ENCODE measurements around the gene PNPLA6. TPM values are rescaled to one million over a fixed set of nuclear protein-coding genes. Genes with fewer than 3 reads are reported as not detected.

The PNPLA6 gene
- total RNA-seq, 1 experiment from 2014 or later: 67.6 TPM

GRCh38 chr19:7589822-7590221, 54.3 kb downstream of the PNPLA6 start:
- no peaks in the 10 kb centered on the region for H3K9me3 Mint-ChIP-seq (ENCODE audit: unreplicated experiment)
- POLR2A ChIA-PET: no interaction called here
- Histone ChIP-seq H3K9me3 (no peaks in the 10 kb centered on the region), H3K4me1 (peaks cover 9% of the 10 kb centered on the region), H3K27me3 (replicated peaks; ENCODE audit: control insufficient read depth, insufficient read depth, low read length) (no peaks in the 10 kb centered on the region), H3K4me3 (ENCODE audit: low read depth, low read length) (no peak overlapping the region), H3K36me3 (ENCODE audit: control insufficient read depth, insufficient read depth, low read length) (no peaks in the 10 kb centered on the region)
- H3K4me3 Mint-ChIP-seq (ENCODE audit: unreplicated experiment): no peak overlapping the region
- intact Hi-C loops (cut with micrococcal nuclease; ENCODE audit: unreplicated experiment): no loop called here
- no peaks in the 10 kb centered on the region for H3K27me3 Mint-ChIP-seq (ENCODE audit: insufficient read depth, unreplicated experiment)
- DNase-seq: no peak
- no peak overlapping the region for H3K27ac Mint-ChIP-seq (ENCODE audit: unreplicated experiment)
- no peaks in the 10 kb centered on the region for H3K36me3 Mint-ChIP-seq (ENCODE audit: insufficient read depth, unreplicated experiment)
- TF ChIP-seq CTCF (IDR thresholded peaks at IDR 0.05; ENCODE audit: insufficient read depth in 1 of 2, low read depth in 1 of 2, low read length in 1 of 2, severe bottlenecking in 1 of 2, unreplicated experiment in 1 of 2): no peak
- H3K4me1 Mint-ChIP-seq (ENCODE audit: low read depth, unreplicated experiment): no peaks in the 10 kb centered on the region
- CTCF ChIA-PET: interaction anchor here (1.4 kb wide), 1 partner anchor 21 kb away, joined by 9 read pairs; no protein-coding TSS in a partner anchor
- no TSS peak for BruUV-seq (replicated peaks)

DNA sequence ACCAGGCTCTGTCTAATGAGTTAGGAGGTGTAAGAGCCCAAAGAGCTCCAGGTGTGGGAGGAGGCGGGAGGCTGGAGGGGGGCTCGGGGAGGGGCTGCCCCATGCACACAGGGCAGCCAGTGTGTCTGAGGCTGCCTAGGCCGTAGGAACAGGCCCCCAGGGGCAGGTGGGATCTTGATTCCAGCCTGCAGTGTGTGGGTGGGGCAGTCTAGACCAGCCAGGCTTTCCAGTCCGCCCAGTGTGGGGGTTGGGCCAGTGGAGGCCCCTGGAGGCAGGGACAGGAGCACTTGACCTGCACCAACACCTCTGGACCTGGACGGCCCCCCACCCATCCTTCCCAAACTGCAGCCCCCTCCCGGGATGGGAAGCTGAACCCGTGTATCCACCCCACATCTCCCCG, 54.7 kb downstream of the PNPLA6 start:
- H3K36me3 ChIP-seq (ENCODE audit: control insufficient read depth, insufficient read depth, low read length): no peaks in the 10 kb centered on the region
- no peak overlapping the region for H3K27ac Mint-ChIP-seq (ENCODE audit: unreplicated experiment)
- H3K4me3 ChIP-seq (ENCODE audit: low read depth, low read length): no peak overlapping the region
- peak; percentile 68 for DNase-seq
- BruUV-seq (replicated peaks): no TSS peak
- ChIA-PET POLR2A (no interaction called here), CTCF (interaction anchor here (1.4 kb wide), 1 partner anchor 22 kb away, joined by 9 read pairs; no protein-coding TSS in a partner anchor)
- intact Hi-C loops (cut with micrococcal nuclease; ENCODE audit: unreplicated experiment): no loop called here
- H3K9me3 Mint-ChIP-seq (ENCODE audit: unreplicated experiment): no peaks in the 10 kb centered on the region
- no peaks in the 10 kb centered on the region for H3K27me3 ChIP-seq (replicated peaks; ENCODE audit: control insufficient read depth, insufficient read depth, low read length)
- peaks cover 10% of the 10 kb centered on the region for H3K4me1 ChIP-seq
- no peak for TF ChIP-seq CTCF (IDR thresholded peaks at IDR 0.05; ENCODE audit: insufficient read depth in 1 of 2, low read depth in 1 of 2, low read length in 1 of 2, severe bottlenecking in 1 of 2, unreplicated experiment in 1 of 2)
- no peaks in the 10 kb centered on the region for H3K9me3 ChIP-seq
- no peaks in the 10 kb centered on the region for H3K27me3 Mint-ChIP-seq (ENCODE audit: insufficient read depth, unreplicated experiment)
- peaks cover 4% of the 10 kb centered on the region for H3K4me1 Mint-ChIP-seq (ENCODE audit: low read depth, unreplicated experiment)
- no peak overlapping the region for H3K4me3 Mint-ChIP-seq (ENCODE audit: unreplicated experiment)
- no peaks in the 10 kb centered on the region for H3K36me3 Mint-ChIP-seq (ENCODE audit: insufficient read depth, unreplicated experiment)

DNA sequence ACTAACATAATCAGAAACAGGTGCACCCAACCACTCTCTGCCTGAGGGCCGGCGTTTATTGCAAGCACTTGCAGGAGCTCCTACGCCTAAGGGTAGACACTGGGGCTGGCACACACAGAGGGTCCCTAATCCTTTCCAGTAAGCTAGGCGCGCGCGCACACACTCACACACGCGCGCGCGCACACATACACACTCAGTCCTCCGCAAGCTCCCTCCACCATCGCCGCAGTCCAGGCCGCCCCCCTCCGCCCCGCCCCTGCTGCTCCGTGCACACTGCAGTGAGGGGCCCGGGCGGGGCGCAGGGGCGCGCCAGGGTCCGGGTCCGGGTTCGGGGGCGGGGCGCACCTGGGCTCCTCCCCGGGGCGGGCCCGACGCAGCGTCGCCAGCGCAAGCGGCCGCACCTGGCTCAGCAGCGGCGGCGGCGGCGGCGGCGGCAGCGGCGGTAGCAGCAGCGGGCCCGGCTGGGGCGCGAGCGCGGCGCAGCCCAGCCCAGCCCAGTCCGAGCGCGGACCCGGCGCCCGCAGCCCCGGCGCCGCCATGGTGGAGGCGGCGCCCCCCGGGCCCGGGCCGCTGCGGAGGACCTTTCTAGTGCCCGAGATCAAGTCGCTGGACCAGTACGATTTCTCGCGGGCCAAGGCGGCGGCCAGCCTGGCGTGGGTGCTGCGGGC, 60.1 kb downstream of the PNPLA6 start, which contains the start of gene CAMSAP3:
TSS of gene CAMSAP3 (plus strand) at position 398 of the 668 bp plus-strand sequence. CDS start at position 538, 140 bp downstream.
- H3K9me3 Mint-ChIP-seq (ENCODE audit: unreplicated experiment): no peaks in the 10 kb centered on the region
- H3K4me1 Mint-ChIP-seq (ENCODE audit: low read depth, unreplicated experiment): peaks cover 13% of the 10 kb centered on the region
- no TSS peak for BruUV-seq (replicated peaks)
- peaks cover 12% of the 10 kb centered on the region for H3K4me1 ChIP-seq
- no peaks in the 10 kb centered on the region for H3K9me3 ChIP-seq
- peak; percentile 85 to 90 for DNase-seq
- CTCF ChIA-PET: interaction anchor here (1.3 to 2.6 kb wide), 2 partner anchors 27 to 85 kb away, joined by 4 to 35 read pairs; partner anchors contain the start of gene TRAPPC5
- POLR2A ChIA-PET: interaction anchor here (0.6 to 0.7 kb wide), 2 partner anchors 10 to 40 kb away, joined by 3 to 4 read pairs; no protein-coding TSS in a partner anchor
- peak within 1 kb of the TSS; percentile 57 for H3K27ac Mint-ChIP-seq (ENCODE audit: unreplicated experiment)
- H3K4me3 ChIP-seq (ENCODE audit: low read depth, low read length): peak within 1 kb of the TSS; percentile 75
- no peaks in the 10 kb centered on the region for H3K27me3 ChIP-seq (replicated peaks; ENCODE audit: control insufficient read depth, insufficient read depth, low read length)
- H3K4me3 Mint-ChIP-seq (ENCODE audit: unreplicated experiment): peak within 1 kb of the TSS; percentile 77
- intact Hi-C loops (cut with micrococcal nuclease; ENCODE audit: unreplicated experiment): no loop called here
- no peaks in the 10 kb centered on the region; the same call in 1 of the 2 replicates for H3K36me3 ChIP-seq (ENCODE audit: control insufficient read depth, insufficient read depth, low read length)
- no peaks in the 10 kb centered on the region for H3K27me3 Mint-ChIP-seq (ENCODE audit: insufficient read depth, unreplicated experiment)
- peaks cover 25% of the 10 kb centered on the region for H3K36me3 Mint-ChIP-seq (ENCODE audit: insufficient read depth, unreplicated experiment)
- TF ChIP-seq CTCF (IDR thresholded peaks at IDR 0.05; ENCODE audit: insufficient read depth in 1 of 2, low read depth in 1 of 2, low read length in 1 of 2, severe bottlenecking in 1 of 2, unreplicated experiment in 1 of 2): no peak
